ENCODE measurements around the gene CES4A.
A peak's percentile ranks its signal among the peaks of the same experiment; 100 is the strongest.
"Not testable (repeated sequence)": the region's sequence is repeated elsewhere in the genome, so short reads cannot be mapped to it uniquely, and the experiment has no call there.

Gene CES4A

GRCh38 chr16:66988197-66988788 is at the start of gene CES4A:
CES4A (plus strand) TSS chr16:66988589; CDS start chr16:66988773, 184 bp downstream.
- DNase-seq, result no peak

DNA sequence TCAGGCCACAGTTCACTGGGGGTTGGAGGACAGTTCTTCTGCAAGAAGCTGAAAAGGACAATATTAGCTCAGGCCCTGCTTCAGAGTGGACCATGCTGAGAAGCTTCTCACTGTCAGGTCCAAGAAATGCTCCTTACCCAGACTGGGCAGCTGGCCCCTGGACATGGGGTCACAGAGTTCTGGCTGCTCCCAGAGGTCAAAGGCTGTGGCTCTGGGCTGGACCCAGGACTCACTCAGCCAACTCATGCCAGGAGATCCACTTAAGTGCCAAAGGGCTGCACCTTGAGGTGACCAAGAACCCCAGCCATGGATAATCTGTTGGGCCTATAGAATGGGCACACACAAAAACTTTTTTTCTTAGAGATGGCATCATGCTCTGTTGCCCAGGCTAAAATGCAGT is 49.0 kb upstream of the CES4A start:
- DNase-seq, result no peak

DNA sequence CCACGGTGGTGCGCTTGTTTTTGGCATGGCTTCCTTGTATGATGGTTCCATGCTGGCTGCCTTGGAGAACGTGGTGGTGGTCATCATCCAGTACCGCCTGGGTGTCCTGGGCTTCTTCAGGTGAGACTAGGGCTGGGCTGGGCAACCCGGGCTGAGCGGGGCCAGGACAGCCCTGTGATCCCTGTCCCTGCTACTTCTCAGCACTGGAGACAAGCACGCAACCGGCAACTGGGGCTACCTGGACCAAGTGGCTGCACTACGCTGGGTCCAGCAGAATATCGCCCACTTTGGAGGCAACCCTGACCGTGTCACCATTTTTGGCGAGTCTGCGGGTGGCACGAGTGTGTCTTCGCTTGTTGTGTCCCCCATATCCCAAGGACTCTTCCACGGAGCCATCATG is 48.2 kb upstream of the CES4A start:
- no peak for DNase-seq

DNA sequence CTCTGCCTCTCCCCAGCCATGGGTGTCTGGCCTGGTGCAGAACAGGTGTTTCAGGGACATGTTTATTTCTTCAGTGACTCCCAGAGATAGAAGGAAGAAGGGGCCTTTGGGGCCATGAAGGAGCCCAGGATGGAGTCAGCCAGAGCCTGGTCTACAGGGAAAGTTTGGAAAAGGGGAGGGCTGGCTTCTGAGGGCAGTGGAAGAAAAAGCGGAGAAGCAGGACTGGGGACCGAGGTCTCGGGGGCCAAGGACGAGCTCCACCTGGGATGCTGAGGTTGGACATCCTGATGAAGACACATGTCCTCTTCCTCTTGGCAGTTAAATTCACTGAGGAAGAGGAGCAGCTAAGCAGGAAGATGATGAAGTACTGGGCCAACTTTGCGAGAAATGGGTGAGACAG is 45.4 kb upstream of the CES4A start:
- DNase-seq, result no peak

GRCh38 chr16:66943426-66944053 is 44.8 kb upstream of the CES4A start:
- no peak for DNase-seq

DNA sequence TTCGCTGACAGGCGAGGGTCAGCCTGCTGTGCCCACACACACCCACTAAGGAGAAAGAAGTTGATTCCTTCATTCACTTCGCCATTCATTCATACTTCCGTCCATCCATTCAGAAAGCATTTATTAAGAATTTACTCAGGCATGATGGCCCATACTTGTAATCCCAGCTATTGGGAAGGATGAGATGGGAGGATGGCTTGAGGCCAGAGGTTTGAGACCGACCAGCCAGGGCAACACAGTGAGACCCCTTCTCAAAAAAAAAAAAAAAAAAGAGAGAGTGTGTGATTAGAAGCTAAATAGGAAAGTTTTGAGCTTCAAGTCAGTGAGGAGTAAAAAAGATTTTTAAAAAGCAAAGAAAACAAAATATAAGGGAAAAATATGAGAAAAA is 44.3 kb upstream of the CES4A start:
- DNase-seq, result no peak

GRCh38 chr16:66944971-66945370 is 43.4 kb upstream of the CES4A start:
- not testable (repeated sequence) for DNase-seq

GRCh38 chr16:66945939-66946338 is 42.5 kb upstream of the CES4A start:
- no peak for DNase-seq

DNA sequence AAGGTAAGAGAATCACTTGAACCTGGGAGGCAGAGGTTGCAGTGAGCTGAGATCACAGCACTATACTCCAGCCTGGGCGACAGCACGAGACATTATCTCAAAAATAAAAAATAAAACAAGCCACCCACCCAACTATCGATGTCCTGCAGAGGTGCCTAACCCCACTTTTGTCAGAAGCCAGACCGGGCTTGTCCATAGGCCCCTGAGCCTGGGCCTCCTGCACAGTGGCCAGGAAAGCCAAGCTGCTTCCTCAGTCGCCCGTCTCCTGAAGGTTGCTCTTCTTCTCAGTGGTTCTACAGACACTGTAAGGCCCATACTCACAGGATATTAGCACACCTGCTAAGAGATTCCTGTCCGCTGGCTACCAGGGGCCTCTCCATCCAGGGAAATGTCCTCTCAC is 41.8 kb upstream of the CES4A start:
- no peak for DNase-seq

- no peak for DNase-seq
Measured at GRCh38 chr16:66946974-66947301, 41.5 kb upstream of the CES4A start.

GRCh38 chr16:66947302-66948065 is 40.9 kb upstream of the CES4A start:
- peak in 1 of 2 experiments; percentile 73 for DNase-seq

- no peak for DNase-seq
Measured at GRCh38 chr16:66948134-66948836, 40.1 kb upstream of the CES4A start.

- no peak for DNase-seq
Measured at GRCh38 chr16:66948837-66949225, 39.6 kb upstream of the CES4A start.

DNA sequence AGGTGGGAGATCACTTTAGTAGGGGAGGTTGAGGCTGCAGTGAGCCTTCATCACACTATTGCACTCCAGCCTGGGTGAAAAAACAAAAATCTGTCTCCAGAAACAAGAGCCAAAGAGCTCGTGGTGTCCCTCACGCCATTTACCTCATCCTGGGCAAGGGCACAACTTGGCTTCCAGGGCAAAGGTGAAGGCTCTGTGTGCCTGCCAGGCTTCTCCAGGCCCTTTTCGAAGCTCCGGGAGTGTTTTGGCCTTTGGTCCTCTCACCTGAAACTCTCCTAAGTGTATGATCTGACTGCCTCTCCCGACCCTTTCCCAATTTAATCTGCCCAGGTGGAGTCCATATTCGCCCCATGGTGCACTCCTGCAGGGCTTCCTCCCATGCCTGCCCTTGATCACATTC is 38.9 kb upstream of the CES4A start:
- DNase-seq, result no peak

GRCh38 chr16:66950437-66950836 is 38.0 kb upstream of the CES4A start:
- no peak for DNase-seq

GRCh38 chr16:66950971-66951790 is 37.2 kb upstream of the CES4A start:
- DNase-seq, result no peak

DNA sequence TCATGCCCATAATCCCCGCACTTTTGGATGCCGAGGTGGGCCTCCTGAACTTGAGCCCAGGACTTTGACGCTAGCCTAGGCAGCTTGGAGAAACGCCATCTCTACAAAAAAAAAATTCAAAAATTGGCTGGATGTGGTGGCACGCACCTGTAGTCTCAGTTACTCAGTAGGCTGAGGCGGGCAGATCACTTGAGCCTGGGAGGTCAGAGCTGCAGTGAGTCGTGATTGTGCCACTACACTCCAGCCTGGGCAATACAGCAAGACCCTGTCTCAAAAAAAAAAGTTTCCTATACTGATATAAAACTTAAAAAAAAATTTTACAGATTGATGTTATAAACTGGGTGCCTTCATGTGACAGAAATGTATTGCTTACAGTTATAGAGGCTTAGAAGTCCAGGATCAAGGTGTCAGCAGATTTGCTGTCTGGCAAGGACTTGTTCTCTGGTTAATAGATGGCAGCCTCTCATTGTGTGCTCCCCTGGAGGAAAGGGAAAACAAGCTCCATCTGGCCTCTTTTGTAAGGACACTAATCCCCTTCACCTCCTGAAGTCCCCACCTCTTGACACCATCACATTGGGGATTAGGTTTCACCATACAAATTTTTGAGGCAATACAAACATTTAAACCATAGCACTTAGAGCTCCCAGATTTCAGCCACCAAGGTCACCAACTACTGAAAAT is 35.8 kb upstream of the CES4A start:
- no peak for DNase-seq

GRCh38 chr16:66953462-66954096 is 34.8 kb upstream of the CES4A start:
- no peak for DNase-seq

DNA sequence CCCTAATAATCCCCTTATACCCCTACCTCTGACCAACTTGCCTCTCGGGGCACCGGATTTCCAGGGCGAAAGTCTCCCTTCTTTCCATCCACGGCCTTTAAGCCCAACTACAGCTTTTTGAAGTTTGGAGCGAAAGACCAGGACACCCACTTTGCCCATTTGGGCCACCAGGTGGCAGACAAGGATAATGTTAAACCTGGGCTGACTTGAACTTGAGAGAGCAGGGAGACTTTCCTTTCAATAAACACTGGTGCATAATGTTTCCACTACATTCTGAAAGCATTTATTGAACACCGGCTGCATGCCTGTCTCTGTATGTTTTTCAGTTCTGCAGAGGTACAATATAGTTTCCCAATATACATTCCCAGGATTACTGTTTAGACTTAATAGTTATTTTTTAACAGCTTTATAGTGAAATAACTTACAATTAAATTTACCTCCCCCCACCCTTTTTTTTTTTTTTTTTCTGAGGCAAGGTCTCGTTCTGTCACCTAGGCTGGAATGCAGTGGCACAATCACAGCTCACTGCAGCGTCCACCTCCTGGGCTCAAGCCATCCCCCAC is 34.2 kb upstream of the CES4A start:
- peak; percentile 33 to 68 for DNase-seq

- not testable (repeated sequence) for DNase-seq
Measured at GRCh38 chr16:66955363-66956153, 32.8 kb upstream of the CES4A start.

- DNase-seq, result not testable (repeated sequence)
Measured at GRCh38 chr16:66956154-66956457, 32.3 kb upstream of the CES4A start.
